Measurements from ENCODE around the gene GALM.
"Not testable (repeated sequence)": the region's sequence is repeated elsewhere in the genome, so short reads cannot be mapped to it uniquely, and the experiment has no call there.

GRCh38 chr2:38703336-38703735 lies 37.4 kb downstream of the GALM start:
- TF ChIP-seq HNRNPL (IDR thresholded peaks at IDR 0.05; ENCODE audit: low read depth, low read length); MAFF (IDR thresholded peaks at IDR 0.05; ENCODE audit: low read depth, low read length); RAD21 (CRISPR knock-in tag; IDR thresholded peaks at IDR 0.05): not testable (repeated sequence)

All from HepG2 (cell line).